Activated CD8-positive, alpha-beta memory T cell treated with anti-CD3 and anti-CD28 coated beads for 1 hour (primary cell): ENCODE results near the gene MAGEA8.
"Not testable (repeated sequence)": the region's sequence is repeated elsewhere in the genome, so short reads cannot be mapped to it uniquely, and the experiment has no call there.

Source experiments
- DNase-seq, 2 donors: peaks; one replicate each; pipeline ENCODE4 v3.0.0-alpha.2; 2020; ENCODE audit warnings: low read depth in 1 of 2; ENCODE audit errors: extremely low read depth in 1 of 2

Gene MAGEA8

GRCh38 chrX:149903889-149904748, 23.1 kb downstream of the MAGEA8 start:
- no peak for DNase-seq

GRCh38 chrX:149908308-149908707, 27.3 kb downstream of the MAGEA8 start:
- DNase-seq, result no peak

GRCh38 chrX:149908727-149909126, 27.7 kb downstream of the MAGEA8 start:
- no peak for DNase-seq

- DNase-seq, result no peak
These were observed 28.6 kb downstream of the MAGEA8 start for GRCh38 chrX:149909324-149910177.

GRCh38 chrX:149910178-149910695, 29.3 kb downstream of the MAGEA8 start:
- no peak for DNase-seq

- no peak for DNase-seq
These were observed 35.9 kb downstream of the MAGEA8 start for GRCh38 chrX:149916745-149917392.

- not testable (repeated sequence) for DNase-seq
These were observed 42.9 kb downstream of the MAGEA8 start for GRCh38 chrX:149923836-149924235.

- DNase-seq, result not testable (repeated sequence)
These were observed 43.5 kb downstream of the MAGEA8 start for GRCh38 chrX:149924434-149924833.

- not testable (repeated sequence) for DNase-seq
These were observed 46.4 kb downstream of the MAGEA8 start for GRCh38 chrX:149927245-149927963.

GRCh38 chrX:149927964-149928258, 46.9 kb downstream of the MAGEA8 start:
- DNase-seq, result not testable (repeated sequence)

- DNase-seq, result not testable (repeated sequence)
These were observed 47.7 kb downstream of the MAGEA8 start for GRCh38 chrX:149928635-149929034.

- not testable (repeated sequence) for DNase-seq
These were observed 48.4 kb downstream of the MAGEA8 start, which contains the start of gene HSFX4 for GRCh38 chrX:149929400-149929799. TSS of gene HSFX4 (plus strand) at chrX:149929573. CDS start at chrX:149929645, 72 bp downstream.

- DNase-seq, result not testable (repeated sequence)
These were observed 50.4 kb downstream of the MAGEA8 start for GRCh38 chrX:149931355-149931754.

GRCh38 chrX:149932150-149932549, 51.2 kb downstream of the MAGEA8 start:
- DNase-seq, result not testable (repeated sequence)

GRCh38 chrX:149932970-149933369, 52.0 kb downstream of the MAGEA8 start:
- DNase-seq, result not testable (repeated sequence)

- DNase-seq, result not testable (repeated sequence)
These were observed 52.6 kb downstream of the MAGEA8 start for GRCh38 chrX:149933547-149933946.
